Left renal cortex interstitium (tissue), 4 donors: Measurements from ENCODE around the gene HOXA2. TPM values are rescaled to one million over a fixed set of nuclear protein-coding genes. Genes with fewer than 3 reads are reported as not detected.

Experiments
- polyA plus RNA-seq, 4 donors: library from polyadenylated mRNA; unstranded; fragments of 120-200 nt; gene quantifications; one replicate each; pipeline ENCODE4 v1.2.1, GENCODE V29; 2013; ENCODE audit not compliant: insufficient read length in 4 of 4

HOXA2 gene
- polyA plus RNA-seq, 4 donors: 6.5 to 13.6 (median 10.5) TPM

Other genes with a start within 250 kb of the HOXA2 start
- gene SKAP2, start 238.1 kb downstream of the HOXA2 start, polyA plus RNA-seq: 10 to 100 TPM; 20.4 to 28.1 (median 25.6) TPM
- gene HOXA1, start 6.7 kb downstream of the HOXA2 start, polyA plus RNA-seq: 1 to 10 TPM; 1.9 to 2.8 (median 2.6) TPM
- 10 to 100 TPM; 18.9 to 25.5 (median 22.2) TPM for gene HOXA4, start 28.1 kb upstream of the HOXA2 start, polyA plus RNA-seq
- 10 to 100 TPM; 70.8 to 87.5 (median 80.9) TPM for gene HOXA5, start 41.0 kb upstream of the HOXA2 start, polyA plus RNA-seq
- gene HOXA6, start 45.1 kb upstream of the HOXA2 start, polyA plus RNA-seq: 10 to 100 TPM; 24.7 to 59.3 (median 38.3) TPM
- 10 to 100 TPM; 36.3 to 53.5 (median 51.6) TPM for gene HOXA3, start 49.9 kb upstream of the HOXA2 start, polyA plus RNA-seq
- gene HOXA7, start 54.0 kb upstream of the HOXA2 start, polyA plus RNA-seq: 10 to 100 TPM; 27.0 to 38.1 (median 31.3) TPM
- 100 to 1,000 TPM in 3 of 4 donors, 10 to 100 TPM in 1; 86.6 to 118 (median 107) TPM for gene HOXA9, start 62.9 kb upstream of the HOXA2 start, polyA plus RNA-seq
- gene HOXA10, start 71.6 kb upstream of the HOXA2 start, polyA plus RNA-seq: 100 to 1,000 TPM; 131 to 160 (median 151) TPM
- gene HOXA11, start 82.5 kb upstream of the HOXA2 start, polyA plus RNA-seq: 10 to 100 TPM; 29.6 to 48.7 (median 43.5) TPM
- gene HOXA13, start 97.4 kb upstream of the HOXA2 start, polyA plus RNA-seq: under 1 TPM in 1 of 4 donors, not detected in 3; 0.21 TPM
- under 1 TPM in 2 of 4 donors, not detected in 2; 0.06 to 0.07 TPM for gene EVX1, start 140.1 kb upstream of the HOXA2 start, polyA plus RNA-seq